BE2C (cell line): Measurements from ENCODE around the gene MIR17HG.

ENCODE experiments used
- DNase-seq: peaks from one replicate; pipeline ENCODE4 v3.0.0-alpha.2; 2020
- H3K27me3 ChIP-seq: fragments of 250-450 bp; sonication (Bioruptor Pico); 2 replicates; pipeline ENCODE4 v1.5.1; 2020; ENCODE audit warnings: mild to moderate bottlenecking
- H3K36me3 ChIP-seq: fragments of 250-450 bp; sonication (Bioruptor Pico); 2 replicates; pipeline ENCODE4 v1.5.1; 2020; ENCODE audit warnings: mild to moderate bottlenecking
- H3K4me1 ChIP-seq: fragments of 250-450 bp; sonication (Bioruptor Pico); 2 replicates; pipeline ENCODE4 v1.5.1; 2020
- H3K4me3 ChIP-seq: 2 replicates; pipeline ENCODE4 v1.5.1; 2011; ENCODE audit warnings: low read depth, low read length
- H3K9me3 ChIP-seq: fragments of 250-450 bp; sonication (Bioruptor Pico); 2 replicates; pipeline ENCODE4 v1.5.1; 2020
- TF ChIP-seq, protein P1 (sequence below): IDR thresholded peaks from 2 replicates; pipeline ENCODE4 v1.5.1; 2012; ENCODE audit warnings: mild to moderate bottlenecking, low read depth, low read length

Gene MIR17HG

DNA sequence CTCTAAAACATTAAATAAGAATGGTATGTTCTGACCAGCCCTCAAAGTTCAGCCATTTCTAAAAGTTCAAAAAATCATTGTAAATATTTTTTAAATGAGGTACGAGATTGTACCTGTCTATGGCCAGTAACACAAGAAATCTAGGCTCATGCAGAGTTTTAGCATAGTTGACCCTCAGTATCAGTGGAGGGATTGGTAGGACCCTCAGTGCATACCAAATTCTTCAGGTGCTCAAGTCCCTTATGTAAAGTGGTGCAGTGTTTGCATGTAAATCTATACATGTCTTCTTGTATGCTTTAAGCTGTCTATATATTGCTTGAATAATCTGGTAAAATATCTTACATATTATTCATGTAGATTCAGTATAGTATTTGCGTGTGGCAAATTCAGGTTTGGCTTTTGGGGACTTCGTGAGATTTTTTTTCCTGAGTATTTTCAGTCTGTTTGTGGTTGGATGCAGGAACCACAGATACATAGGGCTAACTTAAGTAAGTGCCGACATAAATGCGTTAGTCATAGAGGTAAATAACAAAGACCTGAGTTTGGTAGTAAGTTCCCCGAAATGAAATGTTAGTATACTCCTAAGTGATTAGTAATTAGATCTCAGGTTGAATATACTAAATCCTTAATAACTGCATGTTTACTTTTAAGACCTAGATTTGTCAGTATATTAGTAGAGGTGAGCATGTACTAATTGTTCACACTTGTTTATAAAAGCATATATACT, 7.8 kb downstream of the MIR17HG start:
- H3K36me3 ChIP-seq, result peaks cover 70% of the 10 kb centered on the region

DNA sequence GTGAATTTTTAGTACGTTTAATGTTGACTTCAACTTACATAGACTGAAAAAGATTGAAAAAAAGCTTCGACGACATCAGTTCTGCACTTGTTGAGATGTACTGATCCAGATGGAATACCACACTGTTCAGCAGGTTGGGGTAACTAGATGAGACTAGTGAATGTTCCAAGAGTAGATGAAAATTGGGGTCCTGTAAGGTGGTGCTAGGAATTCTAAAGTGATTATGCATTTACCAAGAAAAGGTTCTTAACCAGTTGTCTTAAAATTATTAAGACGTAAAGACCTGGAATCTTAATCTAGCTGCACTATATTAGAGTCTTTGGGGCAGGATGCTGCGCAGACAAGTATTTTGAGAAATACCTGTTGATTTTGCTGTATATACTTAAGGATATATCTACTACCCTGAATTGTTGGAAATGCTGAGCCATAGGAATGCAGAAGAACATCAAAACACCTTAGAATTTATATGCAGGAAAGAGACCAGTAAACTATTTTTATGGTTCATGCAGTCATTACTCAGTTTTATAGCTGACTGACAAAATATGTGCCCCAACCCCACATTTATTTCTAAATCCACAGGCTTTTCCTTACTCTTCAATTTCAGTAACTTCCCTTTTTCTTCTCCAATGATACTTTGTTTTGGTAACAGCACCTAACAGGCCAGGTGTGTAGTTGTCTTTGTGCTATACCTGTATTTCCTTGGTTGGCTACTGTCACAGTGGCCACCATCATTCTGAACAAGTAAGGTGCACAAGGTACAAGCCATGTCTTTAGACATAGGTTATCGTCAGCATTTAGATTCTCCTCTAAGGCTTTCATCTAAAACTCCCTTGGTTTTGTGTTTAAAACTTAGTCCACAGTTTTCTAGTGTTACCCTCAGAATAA, 8.6 kb downstream of the MIR17HG start:
- H3K4me1 ChIP-seq, result peaks cover 3% of the 10 kb centered on the region
- TF ChIP-seq, protein P1, sequence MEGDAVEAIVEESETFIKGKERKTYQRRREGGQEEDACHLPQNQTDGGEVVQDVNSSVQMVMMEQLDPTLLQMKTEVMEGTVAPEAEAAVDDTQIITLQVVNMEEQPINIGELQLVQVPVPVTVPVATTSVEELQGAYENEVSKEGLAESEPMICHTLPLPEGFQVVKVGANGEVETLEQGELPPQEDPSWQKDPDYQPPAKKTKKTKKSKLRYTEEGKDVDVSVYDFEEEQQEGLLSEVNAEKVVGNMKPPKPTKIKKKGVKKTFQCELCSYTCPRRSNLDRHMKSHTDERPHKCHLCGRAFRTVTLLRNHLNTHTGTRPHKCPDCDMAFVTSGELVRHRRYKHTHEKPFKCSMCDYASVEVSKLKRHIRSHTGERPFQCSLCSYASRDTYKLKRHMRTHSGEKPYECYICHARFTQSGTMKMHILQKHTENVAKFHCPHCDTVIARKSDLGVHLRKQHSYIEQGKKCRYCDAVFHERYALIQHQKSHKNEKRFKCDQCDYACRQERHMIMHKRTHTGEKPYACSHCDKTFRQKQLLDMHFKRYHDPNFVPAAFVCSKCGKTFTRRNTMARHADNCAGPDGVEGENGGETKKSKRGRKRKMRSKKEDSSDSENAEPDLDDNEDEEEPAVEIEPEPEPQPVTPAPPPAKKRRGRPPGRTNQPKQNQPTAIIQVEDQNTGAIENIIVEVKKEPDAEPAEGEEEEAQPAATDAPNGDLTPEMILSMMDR, result no peak
- no peaks in the 10 kb centered on the region for H3K27me3 ChIP-seq
- H3K9me3 ChIP-seq, result no peaks in the 10 kb centered on the region
- peaks cover 62% of the 10 kb centered on the region for H3K36me3 ChIP-seq
- no peak overlapping the region for H3K4me3 ChIP-seq
- DNase-seq, result no peak

More for the DNA sequence above, 7.8 kb downstream of the MIR17HG start:
- H3K4me1 ChIP-seq, result peaks cover 6% of the 10 kb centered on the region
- no peaks in the 10 kb centered on the region for H3K9me3 ChIP-seq
- no peak overlapping the region for H3K4me3 ChIP-seq
- TF ChIP-seq, protein P1, result no peak
- DNase-seq, result no peak
- H3K27me3 ChIP-seq, result no peaks in the 10 kb centered on the region

DNA sequence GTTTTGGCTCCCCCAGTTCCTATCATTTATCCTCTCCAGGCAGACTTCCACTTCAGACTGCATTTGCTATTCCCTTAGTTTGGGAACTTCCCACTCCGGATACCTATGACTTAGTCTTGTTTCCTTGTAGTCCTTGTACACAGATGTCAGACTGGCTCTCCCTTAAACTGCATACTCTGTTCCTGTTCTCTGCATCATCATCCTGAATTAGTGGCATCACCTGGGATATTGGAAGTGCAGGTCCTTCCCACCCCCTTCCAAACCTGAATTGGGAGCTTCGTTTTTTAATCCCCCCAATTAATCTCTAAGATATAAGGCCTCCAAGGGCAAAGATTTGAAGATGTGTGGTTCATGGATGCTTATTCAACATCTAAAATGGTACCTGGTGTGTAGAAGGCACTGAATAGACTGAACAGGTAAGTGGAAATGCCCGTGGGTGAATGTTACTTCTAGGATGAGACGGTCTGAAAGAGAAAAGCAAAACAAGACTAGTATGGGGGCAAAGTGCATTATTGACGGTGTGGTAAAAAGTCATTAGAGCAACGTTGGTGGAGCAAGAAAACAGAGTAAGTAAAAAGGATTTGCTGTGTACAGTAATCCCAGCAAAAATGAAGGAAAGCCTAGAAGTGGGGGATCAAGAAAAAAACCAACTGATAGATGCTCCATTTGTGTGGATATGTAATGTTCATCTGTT, 9.6 kb downstream of the MIR17HG start:
- TF ChIP-seq, protein P1, result no peak
- H3K36me3 ChIP-seq, result peaks cover 52% of the 10 kb centered on the region
- H3K4me1 ChIP-seq, result no peaks in the 10 kb centered on the region; the same call in 1 of the 2 replicates
- no peak overlapping the region for H3K4me3 ChIP-seq
- H3K9me3 ChIP-seq, result no peaks in the 10 kb centered on the region
- no peak for DNase-seq
- H3K27me3 ChIP-seq, result no peaks in the 10 kb centered on the region

DNA sequence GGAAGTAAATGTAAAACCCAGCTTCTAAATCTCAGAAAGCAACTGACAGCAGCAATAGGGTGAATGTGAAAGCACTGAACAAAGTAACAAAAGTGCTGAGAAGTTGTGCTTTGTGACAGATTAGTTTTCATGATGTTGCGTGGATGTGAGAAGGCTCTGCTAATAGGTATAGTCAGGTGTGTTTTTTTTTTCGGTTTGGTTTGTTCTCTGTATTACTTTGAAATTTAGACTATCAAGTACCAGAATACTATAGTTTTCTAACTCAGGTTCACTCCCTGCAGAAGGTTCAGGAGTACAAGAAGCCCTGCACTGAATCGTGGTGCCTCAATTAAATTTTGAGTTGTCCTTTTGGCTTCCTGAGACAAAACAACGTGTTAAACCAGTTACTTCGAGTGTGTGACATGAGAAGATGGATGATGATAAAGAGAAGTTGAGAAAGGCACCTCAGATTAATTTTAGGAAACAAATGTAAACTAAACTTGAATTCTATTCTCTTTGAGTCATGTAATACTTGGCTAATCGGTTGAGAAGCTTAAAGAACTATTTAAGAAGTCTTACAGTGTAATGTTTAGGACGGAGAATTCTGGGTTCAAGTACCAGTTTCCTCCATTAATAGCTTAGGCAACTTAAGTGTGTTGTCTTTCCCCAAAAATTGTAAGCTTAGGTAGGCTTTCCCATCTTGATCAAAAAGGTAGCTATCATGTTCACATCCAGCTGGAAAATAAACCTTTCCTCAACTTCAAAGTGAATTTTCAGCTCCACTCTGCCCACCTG, 10.3 kb downstream of the MIR17HG start:
- no peak overlapping the region for H3K4me3 ChIP-seq
- peaks cover 44% of the 10 kb centered on the region for H3K36me3 ChIP-seq
- no peak for DNase-seq

DNA sequence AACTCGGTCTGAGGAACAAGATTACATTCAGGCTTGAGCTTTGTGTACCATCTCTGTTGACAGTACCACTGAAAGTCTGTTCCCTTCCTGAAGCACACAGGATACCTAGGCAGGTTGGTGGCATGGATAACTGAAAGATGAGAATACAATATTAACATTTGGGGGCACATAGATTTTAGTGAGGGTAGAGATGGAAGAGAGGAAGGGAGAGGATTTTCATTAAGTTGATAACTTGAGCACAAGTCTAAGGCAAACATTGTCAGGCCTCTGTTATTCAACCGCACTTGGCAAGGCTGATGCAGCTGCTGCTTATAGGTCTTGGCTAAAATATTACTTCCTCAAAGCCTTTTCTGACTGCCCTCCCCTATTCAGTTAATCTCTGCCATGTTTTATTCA, 10.9 kb downstream of the MIR17HG start:
- H3K4me3 ChIP-seq, result no peak overlapping the region
- peaks cover 38% of the 10 kb centered on the region for H3K36me3 ChIP-seq
- DNase-seq, result no peak
- H3K9me3 ChIP-seq, result no peaks in the 10 kb centered on the region
- no peaks in the 10 kb centered on the region for H3K27me3 ChIP-seq
- TF ChIP-seq, protein P1, result no peak
- H3K4me1 ChIP-seq, result no peaks in the 10 kb centered on the region

More for the DNA sequence above, 10.3 kb downstream of the MIR17HG start:
- TF ChIP-seq, protein P1, result no peak
- Histone ChIP-seq H3K9me3 (no peaks in the 10 kb centered on the region), H3K4me1 (no peaks in the 10 kb centered on the region), H3K27me3 (no peaks in the 10 kb centered on the region)
